ENCODE results near the gene SEMA6C.
"Not testable (repeated sequence)": the region's sequence is repeated elsewhere in the genome, so short reads cannot be mapped to it uniquely, and the experiment has no call there.

The SEMA6C gene

DNA sequence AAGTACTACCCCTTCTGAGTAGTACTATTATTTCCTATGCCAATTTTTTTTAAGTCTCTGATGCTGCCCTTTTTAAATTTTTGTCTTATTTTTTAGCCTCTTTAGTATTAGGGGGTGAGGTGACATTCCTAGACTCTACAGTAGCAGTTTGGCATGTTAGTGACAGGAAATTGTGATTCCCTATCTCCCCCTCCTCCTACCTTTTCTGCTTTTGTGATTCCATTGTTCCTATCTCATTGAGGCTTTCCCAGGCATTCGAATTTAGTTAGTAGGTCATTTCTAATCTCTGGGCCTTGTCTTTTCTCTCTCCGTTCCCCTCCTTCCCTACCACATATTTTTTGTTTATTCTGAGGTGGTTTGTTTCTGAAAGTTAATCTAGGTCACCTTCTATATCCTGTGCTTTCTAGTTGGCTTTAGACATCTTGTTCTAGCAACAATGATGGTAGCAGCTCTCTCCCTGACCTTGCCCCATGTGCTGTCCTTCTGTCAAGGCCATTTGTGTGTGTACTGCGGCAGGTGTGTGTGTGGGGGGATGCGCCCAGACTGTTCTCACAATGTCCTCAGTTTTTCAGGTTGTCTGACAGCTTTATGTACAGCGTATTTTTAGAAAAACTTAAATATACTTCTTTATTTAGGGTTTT, 21.5 kb downstream of the SEMA6C start:
- DNase-seq, result no peak

GRCh38 chr1:151113877-151114276, 32.6 kb downstream of the SEMA6C start:
- DNase-seq, result no peak

GRCh38 chr1:151108331-151108730, 38.1 kb downstream of the SEMA6C start:
- no peak for DNase-seq

DNA sequence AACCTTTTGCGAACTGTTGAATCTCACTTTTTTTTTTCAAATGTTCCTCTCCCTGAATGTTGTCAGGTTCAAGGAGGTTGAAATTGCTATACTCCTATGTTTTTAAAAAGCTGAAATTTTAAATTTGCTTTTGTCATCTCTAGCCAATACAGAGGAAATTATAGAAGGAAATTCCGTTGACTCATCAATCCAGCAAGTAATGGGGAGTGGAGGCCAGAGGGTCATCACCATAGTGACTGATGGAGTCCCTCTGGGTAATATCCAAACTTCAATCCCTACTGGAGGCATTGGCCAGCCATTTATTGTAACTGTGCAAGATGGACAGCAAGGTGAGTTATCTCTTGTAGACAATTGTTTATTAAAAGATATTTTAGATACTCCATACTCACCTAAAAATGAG, 39.5 kb downstream of the SEMA6C start:
- no peak for DNase-seq

- no peak for DNase-seq
These were observed 41.8 kb downstream of the SEMA6C start for GRCh38 chr1:151104630-151105029.

DNA sequence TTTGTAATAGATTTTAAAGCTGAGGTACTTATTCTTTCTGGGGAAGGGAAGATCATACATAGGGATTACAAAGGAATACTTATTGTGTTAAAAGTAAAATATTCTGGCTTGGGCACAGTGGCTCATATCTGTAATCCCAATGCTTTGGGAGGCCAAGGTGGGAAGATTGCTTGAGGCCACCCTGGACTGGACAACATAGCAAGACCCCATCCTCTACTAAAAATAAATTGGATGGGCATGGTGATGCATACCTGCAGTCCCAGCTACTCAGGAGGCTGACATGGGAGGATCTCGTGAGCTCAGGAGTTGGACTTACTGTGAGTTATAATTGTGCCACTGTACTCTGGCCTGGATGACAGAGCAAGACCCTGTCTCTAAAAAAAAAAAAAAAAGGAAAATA, 48.3 kb downstream of the SEMA6C start:
- DNase-seq, result no peak

- DNase-seq, result not testable (repeated sequence)
These were observed 49.0 kb downstream of the SEMA6C start for GRCh38 chr1:151097426-151097825.

DNA sequence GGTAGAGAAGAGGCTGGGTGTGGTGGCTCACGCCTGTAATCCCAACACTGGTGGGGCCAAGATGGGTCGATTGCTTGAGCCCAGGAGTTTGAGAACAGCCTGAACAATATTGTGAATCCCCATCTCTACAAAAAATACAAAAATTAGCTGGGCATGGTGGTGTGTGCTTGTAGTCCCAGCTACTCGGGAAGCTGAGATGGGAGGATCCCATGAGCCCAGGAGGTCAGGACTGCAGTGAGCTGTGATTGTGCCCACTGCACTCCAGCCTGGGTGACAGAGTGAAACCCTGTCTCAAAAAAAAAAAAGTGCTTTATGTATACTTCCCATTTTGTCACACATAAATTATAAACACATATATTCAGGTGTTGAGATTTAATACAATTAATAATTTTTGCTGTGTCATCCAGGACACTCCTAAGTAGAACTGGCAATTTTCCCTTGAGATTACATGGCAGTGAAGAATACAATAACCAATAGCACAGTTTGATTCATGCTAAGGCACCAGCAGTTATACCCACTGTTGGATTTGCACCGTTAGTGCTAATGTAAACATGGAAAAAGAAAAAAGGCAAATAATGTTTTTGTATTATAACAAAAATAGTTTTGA, 60.4 kb downstream of the SEMA6C start:
- no peak for DNase-seq
